ENCODE data around the gene MAGEC2. TPM values are rescaled to one million over a fixed set of nuclear protein-coding genes. Genes with fewer than 3 reads are reported as not detected.

The MAGEC2 gene, protein sequence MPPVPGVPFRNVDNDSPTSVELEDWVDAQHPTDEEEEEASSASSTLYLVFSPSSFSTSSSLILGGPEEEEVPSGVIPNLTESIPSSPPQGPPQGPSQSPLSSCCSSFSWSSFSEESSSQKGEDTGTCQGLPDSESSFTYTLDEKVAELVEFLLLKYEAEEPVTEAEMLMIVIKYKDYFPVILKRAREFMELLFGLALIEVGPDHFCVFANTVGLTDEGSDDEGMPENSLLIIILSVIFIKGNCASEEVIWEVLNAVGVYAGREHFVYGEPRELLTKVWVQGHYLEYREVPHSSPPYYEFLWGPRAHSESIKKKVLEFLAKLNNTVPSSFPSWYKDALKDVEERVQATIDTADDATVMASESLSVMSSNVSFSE
- polyA plus RNA-seq (ENCODE audit: insufficient read length in 10 of 10) = not detected
- long read RNA-seq, donor 1 = 0 reads
- long read RNA-seq, donor 2 = 0 reads
- long read RNA-seq, donor 3 = 0 reads
- long read RNA-seq, donor 4 = 0 reads
- long read RNA-seq, donor 5 = 0 reads
- long read RNA-seq, donor 6 = 0 reads
- long read RNA-seq, donor 7 = 0 reads
- long read RNA-seq, donor 8 = 0 reads
- long read RNA-seq, donor 9 = 0 reads

DNA sequence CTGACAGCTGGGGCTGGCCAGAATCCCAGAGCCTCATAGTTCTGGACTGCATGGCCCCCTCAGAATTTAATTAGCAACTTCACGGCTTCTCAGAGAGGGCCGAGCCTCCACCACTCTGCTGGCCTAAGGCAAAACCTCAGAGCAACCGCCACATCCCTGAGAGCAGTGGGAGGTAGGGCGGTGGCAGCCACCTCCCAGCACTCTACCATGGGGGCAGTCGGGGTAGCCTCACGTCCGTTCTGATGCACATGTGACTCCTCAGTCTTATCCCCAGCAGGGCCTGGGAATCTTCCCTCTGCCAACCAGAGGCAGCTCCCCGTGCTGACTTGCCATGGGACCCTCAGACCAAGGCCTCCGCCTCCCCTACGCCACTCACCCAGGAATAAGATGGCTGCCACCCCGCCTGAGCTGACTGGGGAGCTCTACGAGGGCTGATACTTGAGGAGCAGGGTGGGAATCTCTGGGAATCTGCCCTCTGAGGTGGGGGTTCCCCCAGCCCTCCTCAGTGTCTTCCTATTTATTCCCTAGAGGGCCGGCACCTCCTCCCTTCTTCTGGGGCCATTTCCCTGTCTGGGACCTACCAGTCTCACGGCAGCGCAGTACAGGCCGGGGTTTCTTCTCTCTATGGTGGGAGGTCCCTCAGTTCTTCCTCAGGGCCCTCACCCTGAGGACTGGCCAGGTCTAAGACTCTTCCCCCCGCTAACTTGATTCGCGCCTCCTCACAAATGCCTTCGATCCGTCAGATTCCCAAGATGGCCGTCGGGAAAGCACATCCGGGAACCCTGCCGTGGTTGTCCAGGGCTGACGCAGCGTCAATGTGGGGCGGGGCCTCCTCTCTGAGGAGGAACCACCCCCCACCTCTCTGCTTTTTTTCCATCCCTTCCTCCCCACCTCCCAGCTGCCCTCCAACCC lies at the start of gene MAGEC2:
MAGEC2 (minus strand) TSS at position 769 of the 912 bp plus-strand sequence. CDS start 1,303 bp downstream, outside the sequence.
- no peak for DNase-seq

DNA sequence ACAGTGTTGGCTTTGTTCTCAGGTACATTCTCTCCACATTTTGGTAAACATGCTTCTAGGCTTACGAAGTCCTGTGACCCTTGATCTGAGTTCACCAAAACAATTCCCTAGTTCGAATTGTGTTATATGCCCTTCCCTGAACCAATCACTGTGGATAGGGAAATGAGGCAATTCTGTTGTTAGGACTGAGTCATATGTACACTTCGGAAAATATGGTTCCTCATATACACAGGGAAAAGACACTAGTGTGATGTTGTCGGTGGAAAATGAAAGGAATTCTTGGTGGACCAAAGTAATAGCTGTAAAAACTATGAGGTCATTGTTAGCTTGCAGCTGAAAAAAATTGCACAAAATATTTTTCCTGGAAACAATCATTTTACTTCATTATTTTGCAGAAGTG lies 46.6 kb upstream of the MAGEC2 start:
- DNase-seq = peak in 1 of 3 donors; percentile 11

DNA sequence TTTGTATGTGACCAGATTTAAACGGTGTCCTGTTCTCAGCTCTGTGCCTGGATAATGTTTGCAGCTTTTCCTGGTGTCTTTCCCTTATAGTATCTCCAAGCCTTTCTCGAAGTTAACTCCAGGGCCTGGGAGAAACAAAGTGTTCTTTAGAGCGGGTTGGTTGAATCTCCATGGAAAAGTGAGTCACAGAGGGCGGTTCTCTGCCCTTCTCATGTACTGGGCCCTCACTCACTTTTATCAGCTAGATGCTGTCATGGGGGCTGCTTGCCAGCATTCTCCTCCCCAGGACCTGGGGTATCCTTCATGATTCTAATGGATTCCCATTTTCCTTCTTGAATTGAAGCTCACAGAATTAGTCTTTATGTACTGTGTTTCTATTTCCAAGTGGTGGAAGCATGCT lies 46.1 kb upstream of the MAGEC2 start:
- no peak for DNase-seq

DNA sequence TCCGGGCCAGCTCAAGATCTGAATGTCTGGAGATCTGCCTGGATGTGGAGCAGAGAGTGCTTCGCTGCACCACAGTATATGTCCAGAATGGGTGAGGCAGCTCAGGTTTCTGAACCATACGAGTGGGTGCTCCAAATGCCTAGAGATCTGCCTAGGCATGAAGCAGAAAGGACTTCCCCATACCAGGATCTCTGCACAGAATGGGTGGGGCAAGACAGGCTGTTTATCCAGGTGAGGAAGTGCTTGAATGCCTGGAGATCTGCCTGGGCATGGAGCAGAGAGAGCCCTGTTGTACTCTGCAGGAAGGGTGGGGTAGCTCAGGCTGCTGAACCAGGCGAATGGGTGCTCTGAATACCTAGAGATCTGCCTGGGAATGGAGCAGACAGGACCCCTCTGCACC lies 45.4 kb upstream of the MAGEC2 start:
- no peak for DNase-seq

DNA sequence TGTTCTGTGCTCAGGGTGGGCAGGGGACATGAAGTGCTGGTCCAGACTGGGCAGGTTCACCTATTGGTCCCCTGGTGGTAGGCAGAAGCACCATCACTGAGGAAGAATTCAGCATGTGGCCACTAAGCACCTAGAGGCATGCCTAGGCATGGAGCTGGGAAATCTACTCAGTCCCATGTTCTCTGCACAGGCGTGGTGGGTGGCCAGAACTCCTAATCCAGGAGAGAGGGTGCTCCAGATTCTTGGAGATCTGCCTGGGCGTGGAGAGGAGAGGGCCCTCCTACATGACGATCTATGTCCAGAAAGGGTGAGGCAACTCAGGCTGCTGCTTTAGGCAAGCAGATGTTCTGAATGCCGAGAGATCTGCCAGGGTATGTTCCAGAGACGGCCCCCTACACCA lies 44.6 kb upstream of the MAGEC2 start:
- peak in 1 of 3 donors; percentile 1 for DNase-seq

DNA sequence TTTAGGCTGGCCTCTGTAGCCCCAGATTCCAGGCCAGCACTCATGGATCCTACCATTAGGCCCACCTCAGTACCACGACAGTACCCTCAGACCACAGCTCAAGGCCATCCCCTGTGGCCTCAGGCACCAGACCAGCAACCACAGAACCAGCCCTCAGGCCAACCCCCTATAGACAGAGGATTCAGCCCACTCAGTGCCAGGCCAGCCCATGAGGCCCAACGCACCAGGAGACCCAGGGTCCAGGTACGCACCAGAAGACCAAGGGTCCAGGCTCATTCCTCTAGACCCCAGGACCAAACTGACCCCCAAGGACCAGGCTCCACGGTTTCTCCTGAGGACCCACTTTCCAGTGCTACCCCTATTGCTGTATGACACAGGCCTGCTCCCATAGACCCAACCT lies 39.5 kb upstream of the MAGEC2 start:
- no peak for DNase-seq

DNA sequence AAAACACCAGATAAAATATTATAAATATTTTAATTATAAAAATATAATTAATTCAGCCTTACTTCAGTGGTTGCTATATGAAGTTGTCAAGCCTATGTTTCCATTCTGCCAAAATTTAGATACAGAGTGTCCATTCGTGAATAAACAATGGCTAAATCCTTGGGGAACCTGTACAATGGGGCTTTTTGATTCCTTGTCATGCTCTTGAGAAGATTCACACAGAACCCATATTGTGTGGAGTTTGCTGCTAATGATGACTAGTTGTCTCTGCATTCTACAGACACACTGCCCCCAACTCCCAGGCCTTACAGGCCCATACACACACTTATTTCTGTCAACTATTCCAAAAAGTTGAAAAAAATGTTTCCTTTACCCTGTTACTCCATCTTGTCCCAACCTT lies 33.4 kb upstream of the MAGEC2 start:
- no peak for DNase-seq

DNA sequence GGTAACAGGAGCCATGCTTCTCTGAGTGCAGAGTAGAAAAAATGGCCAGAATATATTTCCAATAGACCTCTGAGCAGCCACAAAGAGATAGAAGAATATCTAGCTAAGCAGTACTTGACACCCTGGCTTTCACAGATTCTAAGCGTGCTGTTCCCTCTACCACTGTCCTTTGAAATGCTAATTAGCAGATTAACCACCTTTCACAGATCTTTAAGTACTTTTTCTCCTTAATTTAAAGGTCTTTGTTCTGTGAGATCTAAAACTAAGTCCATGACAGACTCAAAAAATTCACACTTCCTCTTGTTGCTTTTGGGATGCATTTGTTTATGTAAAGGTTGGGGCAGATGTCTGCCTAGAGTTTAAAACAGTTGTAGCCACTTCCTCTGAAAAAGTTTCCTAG lies 28.3 kb upstream of the MAGEC2 start:
- no peak for DNase-seq

DNA sequence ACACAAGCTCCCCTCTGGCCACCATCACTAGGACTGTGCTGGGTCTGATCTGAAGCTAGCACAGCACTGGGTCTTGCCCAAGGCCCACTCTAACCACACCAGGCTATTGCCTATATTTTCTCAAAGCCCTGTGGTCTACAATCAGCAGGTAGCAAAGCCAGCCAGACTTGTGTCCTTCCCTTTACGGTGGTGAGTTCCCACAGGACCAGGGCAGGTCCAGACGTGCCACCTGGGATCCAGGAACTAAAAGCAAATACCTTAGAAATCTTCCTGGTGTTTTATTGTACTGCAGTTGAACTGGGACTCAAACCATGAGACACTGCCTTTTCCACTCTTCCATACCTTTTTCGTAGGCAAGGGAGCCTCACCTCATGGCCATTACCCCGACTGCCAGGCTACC lies 9.0 kb upstream of the MAGEC2 start:
- DNase-seq = no peak

DNA sequence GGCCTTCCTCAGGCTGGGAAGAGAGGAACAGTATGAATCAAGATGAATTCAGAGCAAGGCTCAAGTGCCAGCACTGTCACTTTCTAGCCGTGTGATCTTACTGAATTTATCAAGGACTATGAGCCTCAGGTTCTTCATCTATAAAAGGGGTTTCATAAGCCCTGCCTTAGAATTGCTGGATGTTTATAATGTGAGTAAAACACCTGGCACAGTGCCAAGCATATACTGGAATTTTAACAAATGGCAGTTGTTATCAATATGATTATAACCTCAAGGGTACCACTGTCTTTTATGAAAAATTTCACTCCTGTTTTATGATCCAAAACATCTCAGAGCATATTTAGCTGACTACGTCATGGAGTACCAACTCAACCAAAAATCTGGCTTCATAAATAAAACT lies 4.0 kb downstream of the MAGEC2 start:
- no peak for DNase-seq

DNA sequence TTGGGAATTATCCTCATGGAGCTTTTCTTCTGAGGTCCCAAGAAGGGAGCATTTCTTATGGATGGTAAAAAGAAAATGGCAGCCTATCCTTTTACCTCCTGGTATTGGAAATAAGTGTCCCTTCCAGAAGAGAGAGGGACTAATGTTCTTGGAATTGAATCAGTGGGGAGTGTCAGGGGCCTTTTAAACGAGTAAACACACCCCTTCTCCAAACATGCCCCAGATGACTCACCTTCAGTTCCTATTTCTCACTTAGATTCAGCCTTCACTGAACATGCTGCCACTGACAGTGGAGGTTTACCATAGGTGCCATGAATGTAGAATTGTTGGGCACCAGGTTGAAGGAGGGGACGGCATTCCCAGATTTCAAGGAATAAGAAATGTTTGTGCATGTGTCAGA lies 19.0 kb downstream of the MAGEC2 start:
- DNase-seq = no peak

DNA sequence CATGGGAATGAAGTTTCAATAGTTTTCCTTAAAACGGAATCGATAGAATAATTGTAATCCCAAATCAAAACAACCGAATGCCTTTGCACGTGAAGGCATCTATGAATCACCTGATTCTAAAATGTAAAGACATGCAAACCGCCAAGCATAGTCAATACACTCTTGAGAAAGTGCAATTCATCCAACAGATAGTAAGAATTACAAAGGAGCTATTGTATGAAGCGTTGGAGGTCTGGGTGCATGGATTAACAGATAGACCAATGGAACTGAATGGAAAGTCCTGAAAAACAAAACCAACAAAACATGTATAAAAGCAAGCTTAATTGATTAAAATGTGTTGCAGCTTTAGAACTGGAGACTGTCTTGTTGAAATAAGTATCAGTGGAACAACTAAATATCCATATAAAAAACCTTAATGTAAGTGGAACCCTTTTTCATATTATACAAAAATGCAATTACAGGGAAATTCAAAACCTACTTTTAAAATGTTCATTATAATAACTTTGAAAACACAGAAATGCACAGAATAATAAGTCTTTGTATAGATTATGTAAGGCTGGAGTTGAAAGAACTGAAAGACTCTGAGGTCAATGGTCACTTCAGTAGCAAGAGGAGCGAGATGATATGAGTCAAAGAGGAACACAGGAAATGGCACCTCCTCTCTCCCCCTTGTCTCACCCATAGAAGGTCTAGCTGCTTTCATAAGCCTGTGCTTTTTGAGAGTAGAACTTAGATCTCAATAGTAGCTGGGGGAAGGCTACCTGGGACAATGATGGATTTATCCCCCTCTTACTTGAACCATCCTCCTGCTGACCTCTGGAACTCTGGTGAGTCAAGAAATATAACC lies 20.1 kb downstream of the MAGEC2 start:
- no peak for DNase-seq

DNA sequence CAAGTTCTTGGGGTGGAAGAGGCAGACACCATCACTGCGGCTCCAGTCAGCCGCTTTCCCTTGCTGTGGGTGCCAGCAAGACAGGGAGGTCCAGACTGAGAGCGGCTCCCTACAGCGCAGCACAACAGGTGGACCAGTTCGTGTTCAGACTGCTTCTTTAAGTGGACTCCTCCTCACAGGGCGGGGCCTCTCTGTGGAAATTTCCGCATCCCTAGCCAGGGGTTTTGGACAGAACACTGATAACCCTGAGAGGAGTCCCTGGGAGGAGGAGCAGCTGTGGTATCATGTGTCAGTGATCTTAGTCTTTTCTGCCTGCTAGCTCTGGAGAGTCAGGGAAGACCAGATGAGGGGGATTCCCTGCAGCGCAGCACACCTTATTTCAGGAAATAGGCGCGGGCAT lies 48.5 kb downstream of the MAGEC2 start:
- no peak for DNase-seq
